ENCODE results near the gene PSTPIP1.

GRCh38 chr15:77024273-77025082 is 29.6 kb downstream of the PSTPIP1 start:
- peak; percentile 62 to 89 (median 87) for TF ChIP-seq CTCF (IDR thresholded peaks at IDR 0.05)
- no peak for TF ChIP-seq POLR2A (IDR thresholded peaks at IDR 0.05)

Data from breast epithelium (tissue), 3 donors.